ENCODE data around the gene BBS9. TPM values are rescaled to one million over a fixed set of nuclear protein-coding genes. Genes with fewer than 3 reads are reported as not detected.
A peak's percentile ranks its signal among the peaks of the same experiment; 100 is the strongest.

BBS9 gene
- total and polyA plus RNA-seq, 2 of the 4 experiments (the other 2 are of a cell fraction), result 7.9 to 9.5 TPM

- H4K8ac ChIP-seq (ENCODE audit: low read depth in 2 of 2, low read length in 2 of 2), result peak overlapping the region in 1 of 2 experiments; percentile 10; a peak in 1 of 4 replicates
- CTCF ChIA-PET, result no interaction called here
- no peak overlapping the region for H4K5ac ChIP-seq (ENCODE audit: low read depth, low read length)
- no peak overlapping the region for H3K4me3 ChIP-seq (ENCODE audit: insufficient read depth, low read depth, low read length)
- H3K18ac ChIP-seq (ENCODE audit: low read depth, low read length), result no peak overlapping the region; the same call in 1 of the 2 replicates
- H3K27me3 ChIP-seq (ENCODE audit: control insufficient read depth, insufficient read depth, low read length), result no peaks in the 10 kb centered on the region
- no peak for TF ChIP-seq USF2 (IDR thresholded peaks at IDR 0.05; ENCODE audit: low read depth, low read length)
- TF ChIP-seq RAD21 (IDR thresholded peaks at IDR 0.05; ENCODE audit: low read length), result no peak
- TF ChIP-seq NFE2L2 (IDR thresholded peaks at IDR 0.05; ENCODE audit: low read depth, low read length), result no peak
- TF ChIP-seq MXI1 (IDR thresholded peaks at IDR 0.05; ENCODE audit: borderline replicate concordance, low read depth, low read length), result no peak
- no peak for TF ChIP-seq BHLHE40 (IDR thresholded peaks at IDR 0.05; ENCODE audit: low read depth, low read length)
- no peak for TF ChIP-seq ELK1 (IDR thresholded peaks at IDR 0.05; ENCODE audit: borderline replicate concordance, low read depth, low read length)
- TF ChIP-seq MAZ (IDR thresholded peaks at IDR 0.05; ENCODE audit: borderline replicate concordance, low read depth, low read length), result no peak
- no peak for TF ChIP-seq FOS (IDR thresholded peaks at IDR 0.05; ENCODE audit: low read depth, low read length)
- TF ChIP-seq SMC3 (IDR thresholded peaks at IDR 0.05; ENCODE audit: low read depth, low read length), result no peak
- no peak for TF ChIP-seq RFX5 (IDR thresholded peaks at IDR 0.05; ENCODE audit: low read depth, low read length)
- no peak for TF ChIP-seq CEBPB (IDR thresholded peaks at IDR 0.05; ENCODE audit: low read depth, low read length)
- no peak for TF ChIP-seq RCOR1 (IDR thresholded peaks at IDR 0.05; ENCODE audit: insufficient replicate concordance, low read length)
- TF ChIP-seq CTCF (conservative IDR thresholded peaks at IDR 0.05; ENCODE audit: low read depth, low read length), result no peak
- TF ChIP-seq POLR2A (IDR thresholded peaks at IDR 0.05; ENCODE audit: low read depth, low read length), result no peak
- no peak for TF ChIP-seq MAFK (IDR thresholded peaks at IDR 0.05; ENCODE audit: low read depth, low read length)
- TF ChIP-seq CHD1 (IDR thresholded peaks at IDR 0.05; ENCODE audit: low read depth, low read length), result no peak
- no peaks in the 10 kb centered on the region for H3K79me1 ChIP-seq (ENCODE audit: low read depth in 1 of 2, low read length in 2 of 2)
- H3K23ac ChIP-seq (ENCODE audit: low read depth, low read length), result no peak overlapping the region
- no TSS peak for BruUV-seq (replicated peaks)
- intact Hi-C loops (cut with micrococcal nuclease), result no loop called here
- peaks cover 3% of the 10 kb centered on the region; the same call in 1 of the 2 replicates for H3K4me1 ChIP-seq (ENCODE audit: control insufficient read depth, insufficient read depth, low read length)
- H3K36me3 ChIP-seq (ENCODE audit: control insufficient read depth, insufficient read depth, low read length), result no peaks in the 10 kb centered on the region
- 0 out of 2 replicates have a peak overlapping the region, but pooled peaks have one; percentile 1 for H3K4ac ChIP-seq (ENCODE audit: low read depth, low read length)
- dilution Hi-C loops (cut with HindIII; ENCODE audit: low sequenced_read_pairs, unreplicated experiment), result no loop called here
- H4K20me1 ChIP-seq (ENCODE audit: insufficient read depth, low read length), result no peaks in the 10 kb centered on the region
- in situ Hi-C loops (cut with MboI; ENCODE audit: low sequenced_read_pairs), result loop anchor here (10.0 kb wide), 1 partner anchor 684 kb away; no protein-coding TSS in a partner anchor
- H2AFZ ChIP-seq (replicated peaks; ENCODE audit: low read length, poor library complexity), result no peak overlapping the region
- H3K4me2 ChIP-seq (ENCODE audit: low read depth, low read length), result no peak overlapping the region
- H2AK5ac ChIP-seq (ENCODE audit: low read depth, low read length), result no peak overlapping the region
- peak; percentile 75 for DNase-seq
- H2BK15ac ChIP-seq (ENCODE audit: low read depth, low read length), result no peak overlapping the region
- no peak overlapping the region for H2BK120ac ChIP-seq (ENCODE audit: low read depth, low read length)
- H4K91ac ChIP-seq (ENCODE audit: insufficient read depth, low read depth, low read length), result no peak overlapping the region
- no peak overlapping the region for H2AK9ac ChIP-seq (replicated peaks; ENCODE audit: low read depth, low read length, poor library complexity)
- no peak overlapping the region for H3K9ac ChIP-seq (ENCODE audit: low read depth, low read length)
- H2BK5ac ChIP-seq (ENCODE audit: low read depth, low read length, poor library complexity, severe bottlenecking), result peak overlapping the region; percentile 51
- POLR2A ChIA-PET (ENCODE audit: unreplicated experiment), result interaction anchor here (0.6 to 1.1 kb wide), 2 partner anchors 161 to 808 kb away, joined by 3 to 4 read pairs; no protein-coding TSS in a partner anchor
- H3K27ac ChIP-seq (ENCODE audit: insufficient read depth, low read length), result no peak overlapping the region
- ATAC-seq (ENCODE audit: low read depth), result peak; percentile 81
- H3K14ac ChIP-seq (replicated peaks; ENCODE audit: low read depth, low read length), result no peak overlapping the region
- H3K56ac ChIP-seq (ENCODE audit: extremely low read depth, insufficient read depth, low read length), result no peak overlapping the region
- H3K9me1 ChIP-seq (ENCODE audit: insufficient read depth, low read length), result 0 out of 2 replicates have a peak, but pooled peaks cover 2% of the 10 kb centered on the region
- H2BK20ac ChIP-seq (ENCODE audit: low read depth, low read length), result peak overlapping the region; percentile 47; the same call in 1 of the 2 replicates
- H3K9me3 ChIP-seq (ENCODE audit: control insufficient read depth, insufficient read depth, low read length), result no peaks in the 10 kb centered on the region
Observed at GRCh38 chr7:33250421-33250871, 121.1 kb downstream of the BBS9 start.
